ENCODE data around the gene MT1A.
"Not testable (repeated sequence)": the region's sequence is repeated elsewhere in the genome, so short reads cannot be mapped to it uniquely, and the experiment has no call there.

The MT1A gene

DNA sequence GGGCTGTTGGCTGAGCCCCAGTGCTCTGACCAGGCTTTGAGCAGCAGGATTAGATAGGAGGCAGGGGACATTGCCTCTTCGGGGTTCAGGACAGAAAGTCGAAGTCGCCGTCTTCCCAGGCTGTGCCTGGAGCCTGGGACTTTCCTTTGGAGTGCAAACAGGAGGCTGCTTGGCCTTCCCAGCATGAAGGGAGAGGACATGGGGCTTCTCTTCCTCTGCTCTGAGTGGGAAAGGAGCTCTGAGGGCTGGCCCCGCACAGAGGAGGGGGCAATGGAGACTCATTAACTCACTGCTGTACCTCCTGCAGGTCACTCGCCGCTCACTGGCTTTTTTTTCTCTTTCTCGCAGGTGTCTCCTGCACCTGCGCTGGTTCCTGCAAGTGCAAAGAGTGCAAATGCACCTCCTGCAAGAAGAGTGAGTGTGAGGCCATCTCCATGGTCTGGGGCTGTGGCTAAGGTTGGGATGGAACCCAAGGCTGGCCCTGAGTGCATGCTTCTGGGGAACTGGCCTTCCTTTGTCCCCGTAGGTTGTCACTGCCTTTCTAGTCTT is 19.9 kb downstream of the MT1A start:
- no peak for DNase-seq

DNA sequence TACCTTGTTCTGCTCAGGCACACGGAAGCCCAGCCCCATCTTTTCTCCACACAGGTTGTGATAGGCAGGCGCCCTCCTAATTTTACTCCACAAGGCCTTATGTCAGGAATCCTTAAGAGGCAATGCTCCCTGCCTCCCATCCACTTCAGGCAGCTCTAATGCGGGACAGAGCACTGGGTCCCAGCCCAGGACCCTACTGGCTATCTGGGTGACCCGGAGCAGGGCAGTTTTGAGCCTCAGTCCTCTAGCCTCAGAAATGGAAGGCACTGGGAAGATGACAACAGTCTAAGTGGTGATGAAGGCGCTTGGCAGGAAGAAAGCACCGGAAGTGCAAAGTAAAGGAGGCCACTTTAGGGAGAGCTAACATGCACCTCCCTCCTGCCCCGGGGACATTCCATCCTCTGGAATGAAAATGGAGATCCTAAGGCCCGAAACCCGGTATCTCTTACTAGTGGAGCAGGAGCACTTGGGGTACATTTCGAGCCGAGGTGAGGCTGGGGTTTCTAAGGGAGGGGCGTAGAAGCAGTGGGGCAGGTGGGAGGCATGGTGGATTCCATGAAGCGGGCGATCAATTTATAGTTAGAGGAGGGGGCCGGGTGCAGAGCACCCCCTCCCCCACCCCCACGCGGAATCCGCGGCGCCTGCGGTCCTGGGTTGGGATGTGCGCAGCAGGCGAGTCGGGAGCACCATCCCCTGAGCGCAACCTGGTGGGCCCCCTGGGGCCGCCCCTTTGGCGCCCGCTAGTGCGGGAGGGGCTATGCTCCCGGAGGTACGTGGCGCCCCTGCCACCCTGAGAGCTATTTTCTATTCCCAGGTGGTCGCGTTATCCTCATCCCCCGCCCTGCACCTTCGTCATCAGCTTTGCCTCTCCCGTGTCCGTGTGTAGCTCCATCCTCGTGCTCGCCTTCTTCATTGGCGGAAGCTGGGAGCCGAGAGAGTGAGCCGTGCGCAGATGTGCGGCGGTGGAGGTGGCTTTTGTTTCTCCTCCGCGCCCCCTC is 24.2 kb downstream of the MT1A start:
- no peak for DNase-seq

GRCh38 chr16:56664506-56664905 is 26.0 kb downstream of the MT1A start:
- DNase-seq, result no peak

GRCh38 chr16:56665286-56666261 is 27.1 kb downstream of the MT1A start:
- not testable (repeated sequence) for DNase-seq

DNA sequence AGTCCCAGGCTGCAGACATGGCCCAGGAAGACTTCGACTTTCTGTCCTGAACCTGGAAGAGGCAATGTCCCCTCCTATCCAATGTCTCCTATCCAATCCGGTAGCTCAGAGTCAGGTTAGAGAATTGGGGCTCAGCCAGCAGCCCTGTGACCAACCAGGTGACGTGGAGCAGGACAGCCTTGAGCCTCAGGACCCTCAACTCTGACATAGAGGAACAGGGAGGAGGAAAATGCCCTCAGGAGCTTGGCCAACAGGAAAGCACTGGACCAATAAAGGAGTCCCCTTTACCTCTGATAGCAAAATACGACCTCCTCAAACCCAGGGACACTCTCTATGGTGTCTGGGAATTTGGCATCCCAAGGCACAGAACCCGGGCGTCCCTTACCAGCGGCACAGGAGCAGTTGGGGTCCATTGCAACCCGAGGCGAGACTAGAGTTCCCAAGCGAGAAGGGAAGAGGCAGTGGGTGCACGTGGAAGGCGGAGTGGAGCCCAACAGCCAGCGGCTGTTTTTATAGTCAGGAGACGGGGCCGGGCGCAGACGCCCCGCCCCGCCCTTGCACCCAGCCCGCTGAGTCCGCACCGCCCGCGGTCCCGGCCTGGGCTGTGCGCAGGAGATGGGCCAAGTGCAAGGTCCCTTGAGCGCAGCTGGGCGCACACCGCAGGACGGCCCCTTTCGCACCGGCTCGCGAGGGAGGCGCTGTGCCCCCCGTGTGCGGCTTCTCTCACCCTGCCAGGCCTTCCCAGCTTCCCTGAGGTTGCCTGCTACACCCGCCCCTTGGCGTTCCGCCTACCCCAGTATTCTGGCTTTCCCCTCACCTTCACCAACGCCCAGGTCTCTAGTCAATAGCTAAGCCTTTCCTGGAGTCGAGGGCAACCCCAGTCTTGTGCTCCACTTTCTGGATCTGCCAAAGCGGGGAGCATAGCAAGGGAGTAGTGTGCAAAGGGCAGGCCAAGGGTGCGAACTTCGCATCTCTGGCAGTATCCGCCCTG is 29.4 kb downstream of the MT1A start, which contains the start of gene MT1G:
MT1G (minus strand) TSS at position 485 of the 991 bp plus-strand sequence; CDS start at position 413, 72 bp downstream.
- peak; percentile 70 to 84 for DNase-seq

- peak in 1 of 2 donors; percentile 8 for DNase-seq
These were observed 30.8 kb downstream of the MT1A start, which contains the start of gene MT1H for GRCh38 chr16:56669005-56669839. TSS of gene MT1H (plus strand) at chr16:56669814. CDS start at chr16:56669885, 71 bp downstream.

GRCh38 chr16:56669840-56670619 is 31.6 kb downstream of the MT1A start:
- DNase-seq, result peak; percentile 37 to 48

DNA sequence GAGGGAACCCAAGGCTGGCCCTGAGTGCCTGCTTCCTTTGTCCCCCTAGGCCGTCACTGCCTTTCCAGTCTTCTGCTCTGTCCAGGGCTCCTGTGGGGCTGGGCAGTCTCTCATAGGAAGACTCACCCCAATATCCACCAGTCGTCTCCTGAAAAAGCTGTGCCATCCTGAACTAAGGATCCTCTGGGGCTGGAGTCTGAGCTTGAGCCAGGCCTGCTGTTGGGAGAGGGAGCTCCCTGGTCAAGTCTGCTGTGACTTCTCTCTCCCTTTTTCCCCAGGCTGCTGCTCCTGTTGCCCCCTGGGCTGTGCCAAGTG is 32.1 kb downstream of the MT1A start:
- DNase-seq, result no peak

DNA sequence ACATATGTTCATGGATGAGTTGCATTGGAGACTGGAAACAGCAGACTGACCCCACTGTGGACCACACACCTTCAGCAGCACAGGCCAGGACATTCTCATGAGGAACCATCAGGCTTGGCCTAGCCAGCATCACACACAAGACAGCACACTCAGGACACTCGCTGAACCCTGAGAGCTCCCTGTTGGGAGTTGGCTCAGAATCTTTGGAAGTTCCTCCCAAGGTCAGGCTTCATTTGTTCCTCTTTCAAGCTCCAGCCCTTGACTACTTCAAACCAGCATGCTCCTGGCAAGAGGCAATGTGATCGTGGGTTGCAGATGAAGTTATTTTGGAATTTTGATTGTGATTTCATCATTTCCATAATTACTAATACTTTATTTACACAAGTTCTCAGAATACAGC is 33.2 kb downstream of the MT1A start:
- DNase-seq, result peak; percentile 17 to 41

- DNase-seq, result not testable (repeated sequence)
These were observed 33.7 kb downstream of the MT1A start for GRCh38 chr16:56672171-56672570.

DNA sequence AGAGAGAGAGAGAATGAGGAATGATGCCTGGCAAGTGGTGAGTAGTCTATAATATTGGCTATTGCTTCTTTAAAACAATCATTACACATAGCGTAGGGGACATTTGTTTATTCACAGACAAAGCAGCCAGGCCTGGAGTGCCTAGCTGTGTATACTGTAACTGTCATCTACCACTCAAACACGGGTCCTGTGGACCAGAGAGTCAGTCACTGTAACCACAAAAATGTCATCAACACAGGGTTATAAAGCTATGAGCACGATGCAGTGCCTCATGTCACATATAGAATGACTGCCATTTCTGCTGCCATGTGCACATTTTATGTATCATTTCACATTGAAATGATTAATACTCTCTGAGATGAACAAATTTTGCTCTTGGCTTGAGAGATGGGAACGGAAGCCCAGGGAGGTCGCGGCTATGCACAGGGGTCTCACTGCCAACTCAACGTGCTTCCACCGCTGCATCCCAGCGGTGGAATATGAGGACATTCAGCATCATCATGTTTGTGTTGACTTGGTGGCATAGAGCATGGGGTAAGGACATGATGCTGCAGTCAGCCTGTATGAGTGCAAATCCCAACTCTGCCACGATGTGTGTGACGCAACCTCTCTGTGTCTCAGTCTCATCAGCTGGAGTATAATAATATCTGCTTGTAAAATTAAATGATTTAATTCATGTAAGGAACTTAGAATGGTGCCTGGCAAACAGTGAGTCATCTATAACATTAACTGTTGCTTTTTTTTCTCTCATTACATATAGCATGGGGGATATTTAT is 34.5 kb downstream of the MT1A start:
- no peak for DNase-seq

GRCh38 chr16:56673921-56674320 is 35.5 kb downstream of the MT1A start:
- DNase-seq, result peak; percentile 48 to 53

GRCh38 chr16:56674570-56674969 is 36.1 kb downstream of the MT1A start:
- DNase-seq, result not testable (repeated sequence)

GRCh38 chr16:56675685-56676210 is 37.3 kb downstream of the MT1A start:
- peak in 1 of 2 donors; percentile 20 for DNase-seq

DNA sequence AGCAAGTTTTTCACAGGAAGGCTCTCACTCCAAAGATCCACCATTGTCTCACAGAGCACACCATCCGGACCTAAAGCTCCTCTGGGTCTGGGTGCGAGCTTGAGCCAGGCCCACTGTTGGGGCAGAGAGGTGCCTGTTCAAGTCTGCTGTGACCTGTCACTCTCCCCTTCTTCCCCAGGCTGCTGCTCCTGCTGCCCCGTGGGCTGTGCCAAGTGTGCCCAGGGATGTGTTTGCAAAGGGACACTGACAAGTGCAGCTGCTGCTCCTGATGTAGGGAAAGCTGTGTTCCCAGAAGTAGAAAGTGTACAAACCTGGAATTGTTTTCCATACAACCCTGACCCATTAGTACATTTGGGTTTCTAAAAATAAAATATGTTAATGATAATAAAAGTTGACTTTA is 39.0 kb downstream of the MT1A start:
- no peak for DNase-seq

GRCh38 chr16:56679078-56679730 is 40.7 kb downstream of the MT1A start:
- no peak for DNase-seq

GRCh38 chr16:56679818-56680217 is 41.4 kb downstream of the MT1A start:
- DNase-seq, result peak; percentile 8 to 17

Data from inflammatory macrophage (primary cell).